Measurements from ENCODE around the gene RHCE. TPM values are rescaled to one million over a fixed set of nuclear protein-coding genes. Genes with fewer than 3 reads are reported as not detected.
"Not testable (repeated sequence)": the region's sequence is repeated elsewhere in the genome, so short reads cannot be mapped to it uniquely, and the experiment has no call there.

Gene RHCE
- polyA plus RNA-seq, 3 donors from 2014 or later = not detected

DNA sequence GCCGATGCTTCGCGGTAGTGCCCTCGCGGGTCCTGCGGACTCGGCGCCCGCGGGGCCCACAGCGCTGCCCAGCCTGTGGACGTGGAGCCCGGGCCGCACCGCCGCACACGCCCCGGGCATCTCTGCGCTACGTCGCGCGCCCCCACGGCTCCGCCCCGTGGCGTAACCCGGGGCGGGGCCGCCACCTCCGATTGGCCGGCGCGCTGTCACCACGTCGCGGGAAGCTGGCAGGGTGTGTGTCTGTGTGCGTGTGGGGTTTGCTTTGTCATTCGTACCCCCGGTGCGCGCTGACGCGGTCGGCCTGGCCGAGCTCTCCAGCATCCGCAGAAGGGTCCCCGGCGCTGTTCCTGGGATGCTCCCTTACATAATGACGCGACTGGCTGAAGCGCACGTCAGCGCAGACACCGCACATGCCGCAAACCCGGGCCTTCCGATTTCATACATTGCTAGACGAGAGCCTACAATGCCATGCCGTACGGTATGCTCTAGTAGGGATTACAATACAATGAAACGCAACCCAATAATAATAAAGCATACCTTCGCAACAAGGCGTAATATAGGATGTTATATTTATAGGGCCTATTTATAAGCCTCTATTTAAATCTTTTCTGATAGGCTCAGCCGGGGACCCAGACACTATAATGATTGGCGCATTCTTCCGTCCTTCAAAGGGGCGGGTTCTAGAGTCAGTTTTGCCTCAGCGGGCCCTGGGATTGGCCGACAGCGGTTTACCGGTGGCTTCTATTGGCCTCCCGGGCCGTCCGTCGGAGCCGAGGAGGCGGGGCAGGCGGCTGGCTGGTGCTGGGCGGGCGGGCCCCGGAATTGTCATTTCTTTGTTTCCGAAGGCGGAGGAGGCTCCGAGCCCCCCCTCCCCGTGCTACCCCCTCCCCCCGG lies 9.7 kb upstream of the RHCE start, which contains the start of gene MACO1:
Gene MACO1, plus strand, starts transcription at position 825 of the 894 bp plus-strand sequence. CDS start 202 bp downstream, outside the sequence.
- Mint-ChIP-seq H3K27ac (peak within 1 kb of the TSS; percentile 98 to 100 (median 100)), H3K4me3 (peak within 1 kb of the TSS; percentile 96 to 98 (median 98)), H3K36me3 (no peaks in the 10 kb centered on the region), H3K27me3 (ENCODE audit: low read depth in 3 of 3) (peaks cover 9 to 12% (median 11%) of the 10 kb centered on the region in 3 donors), H3K4me1 (peaks cover 41 to 44% of the 10 kb centered on the region in 2 donors), H3K9me3 (no peaks in the 10 kb centered on the region)
- peak; percentile 97 for DNase-seq

DNA sequence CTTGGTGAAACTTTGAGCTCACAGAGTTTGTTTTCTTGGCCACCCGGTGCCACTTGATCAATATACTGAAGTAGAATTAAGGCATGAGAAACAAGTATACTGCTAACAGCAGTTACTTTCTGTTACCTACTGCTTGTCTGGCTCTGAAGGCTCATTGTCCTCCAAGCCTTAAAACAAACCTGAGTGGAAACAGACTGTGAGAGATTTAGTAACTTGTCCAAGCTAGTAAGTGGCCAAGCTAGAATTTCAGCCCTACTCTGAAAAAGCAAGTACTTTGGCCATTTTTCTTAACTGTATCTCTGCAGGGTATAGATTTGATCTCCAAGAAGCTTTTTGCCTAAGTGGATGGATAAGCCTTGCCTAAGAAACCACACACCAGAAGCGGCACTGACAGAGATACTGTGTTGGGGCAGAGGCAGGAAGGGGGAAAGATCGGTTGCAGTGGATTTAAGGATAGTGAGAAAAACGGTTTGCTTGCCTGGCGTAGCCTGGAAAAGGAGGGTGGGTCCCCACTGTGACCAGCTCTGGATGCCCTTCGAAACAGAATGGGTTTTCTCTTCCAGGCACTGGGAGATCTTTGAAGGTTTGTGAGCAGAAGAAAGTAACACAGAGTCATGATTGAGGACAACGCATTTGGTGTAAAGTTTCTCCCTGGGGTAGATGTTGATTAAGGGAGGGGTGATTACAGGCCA lies 8.0 kb upstream of the RHCE start:
- Mint-ChIP-seq H3K36me3 (no peaks in the 10 kb centered on the region), H3K4me1 (peaks cover 25 to 27% of the 10 kb centered on the region in 2 donors), H3K9me3 (no peaks in the 10 kb centered on the region), H3K4me3 (peak overlapping the region; percentile 66 to 84 (median 70)), H3K27ac (peak overlapping the region in 5 of 6 donors; percentile 32 to 100 (median 88)), H3K27me3 (ENCODE audit: low read depth in 3 of 3) (peaks cover 9 to 13% (median 12%) of the 10 kb centered on the region in 3 donors)
- no peak for DNase-seq

DNA sequence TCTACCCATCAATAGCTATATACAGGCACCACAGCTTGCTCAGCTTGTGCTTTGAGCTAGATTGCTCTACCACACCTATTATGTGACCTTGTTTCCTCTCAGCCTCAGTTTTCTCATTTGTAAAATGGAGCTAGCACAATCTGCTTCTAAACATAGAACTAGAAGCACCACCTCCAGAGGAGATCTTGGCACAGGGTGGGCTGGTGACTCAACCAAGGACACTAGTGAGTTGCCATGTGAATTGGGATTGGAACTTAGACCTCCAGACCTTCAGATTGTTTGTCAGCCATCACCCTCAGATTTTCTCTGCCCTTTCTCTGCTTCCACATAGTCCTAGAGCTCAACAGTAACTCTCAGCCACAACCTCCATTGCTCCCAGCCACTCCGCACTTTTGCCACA lies 7.1 kb upstream of the RHCE start:
- Mint-ChIP-seq H3K27ac (peak overlapping the region in 1 of 6 donors; percentile 12), H3K4me3 (no peak overlapping the region)

DNA sequence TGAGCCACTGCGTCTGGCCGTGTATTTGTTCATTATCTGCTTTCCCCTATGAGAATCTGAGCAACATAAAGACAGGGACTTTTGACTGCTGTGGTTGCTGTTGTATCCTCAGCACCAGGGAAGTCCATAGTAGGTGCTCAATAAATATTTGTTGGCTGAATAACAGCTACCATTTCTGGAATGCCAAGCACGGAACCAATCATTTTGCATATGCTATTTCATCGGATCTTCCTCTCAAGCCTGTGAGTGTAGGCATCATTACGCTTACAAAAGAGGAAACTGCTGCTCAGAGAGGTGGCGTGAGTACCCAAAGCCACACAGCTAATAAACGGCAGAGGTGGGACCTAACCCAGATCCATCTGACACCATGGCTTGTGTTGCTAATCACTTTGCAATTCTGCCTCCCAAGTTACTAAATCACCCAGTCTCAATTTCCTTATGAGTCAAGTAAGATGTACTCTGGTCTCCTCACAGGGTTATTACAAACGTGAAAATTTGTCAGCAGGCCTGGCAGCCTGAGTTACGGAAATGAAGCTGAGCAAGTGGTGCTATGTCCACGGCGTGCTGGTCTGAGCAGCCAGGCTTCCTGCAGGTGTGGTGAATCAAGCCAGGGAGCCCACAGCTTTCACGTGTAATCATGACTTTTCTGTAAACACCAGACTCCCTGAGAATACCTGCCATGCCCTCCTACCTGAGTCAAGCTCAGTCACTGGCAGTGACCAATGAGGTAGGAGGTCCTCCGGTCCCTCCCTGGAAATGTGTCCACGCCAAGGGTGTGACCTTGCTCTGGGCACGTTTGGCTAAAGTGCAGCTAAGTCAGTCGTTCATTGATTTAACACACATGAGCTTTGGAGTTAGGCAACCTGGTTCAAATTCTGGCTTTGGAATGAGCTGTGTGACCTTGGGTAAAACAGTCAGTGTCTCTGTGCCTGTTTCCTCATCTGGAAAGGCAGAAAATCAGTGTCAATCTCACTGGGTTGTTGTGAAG lies 4.8 kb upstream of the RHCE start:
- H3K4me1 Mint-ChIP-seq = peaks cover 3 to 5% of the 10 kb centered on the region in 2 donors
- no peak overlapping the region for H3K27ac Mint-ChIP-seq
- no peaks in the 10 kb centered on the region for H3K36me3 Mint-ChIP-seq
- no peak for DNase-seq
- H3K4me3 Mint-ChIP-seq = no peak overlapping the region
- peaks cover 5 to 10% (median 6%) of the 10 kb centered on the region in 3 donors for H3K27me3 Mint-ChIP-seq (ENCODE audit: low read depth in 3 of 3)
- H3K9me3 Mint-ChIP-seq = no peaks in the 10 kb centered on the region

More for the DNA sequence above, 7.1 kb upstream of the RHCE start:
- Mint-ChIP-seq H3K36me3 (no peaks in the 10 kb centered on the region), H3K27me3 (ENCODE audit: low read depth in 3 of 3) (peaks cover 9 to 13% (median 12%) of the 10 kb centered on the region in 3 donors), H3K4me1 (peaks cover 17% of the 10 kb centered on the region in 2 donors), H3K9me3 (no peaks in the 10 kb centered on the region)
- no peak for DNase-seq

DNA sequence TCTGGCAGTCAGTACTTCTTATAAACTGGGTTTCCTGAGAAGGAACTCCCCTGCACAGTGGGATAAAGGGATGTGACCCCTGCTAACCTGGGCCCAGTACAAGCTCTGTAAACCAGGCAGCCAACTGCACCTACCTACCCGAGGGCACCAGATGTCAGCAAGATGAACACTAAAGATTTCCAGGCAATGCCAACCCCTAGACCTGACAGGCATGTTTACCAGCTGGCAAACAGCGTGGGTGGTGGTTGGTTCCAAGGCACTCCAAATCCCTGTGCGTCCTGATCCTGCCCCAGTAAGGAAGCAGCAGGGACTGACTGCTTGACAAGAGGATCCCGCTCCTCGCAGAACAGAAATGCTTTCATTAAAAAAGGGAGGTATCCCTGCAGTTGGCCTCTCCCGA lies 2.6 kb upstream of the RHCE start:
- not testable (repeated sequence) for H3K27ac Mint-ChIP-seq; H3K4me3 Mint-ChIP-seq; H3K9me3 Mint-ChIP-seq; H3K36me3 Mint-ChIP-seq; DNase-seq; H3K4me1 Mint-ChIP-seq; H3K27me3 Mint-ChIP-seq (ENCODE audit: low read depth in 3 of 3)

DNA sequence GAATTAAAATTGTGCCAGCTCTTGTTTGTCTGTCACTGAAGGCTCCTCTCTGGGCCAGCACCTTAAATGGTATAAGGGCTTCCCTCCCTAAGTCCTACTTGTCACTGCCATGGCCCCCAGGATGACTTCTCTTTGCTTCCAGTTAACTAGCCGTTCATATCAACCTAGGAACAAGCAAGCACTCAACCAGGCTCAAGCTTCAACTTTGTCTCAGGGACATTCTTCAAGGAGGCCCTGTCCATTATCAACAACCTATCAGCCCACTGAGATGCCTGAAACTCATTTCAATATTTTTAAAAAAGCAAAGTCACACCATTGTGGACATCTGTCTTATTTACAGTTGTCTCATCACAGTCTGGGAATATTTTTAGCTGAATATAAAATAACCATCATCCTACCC lies 1.3 kb downstream of the RHCE start:
- not testable (repeated sequence) for H3K4me3 Mint-ChIP-seq; H3K27ac Mint-ChIP-seq; H3K36me3 Mint-ChIP-seq; H3K4me1 Mint-ChIP-seq; DNase-seq; H3K9me3 Mint-ChIP-seq; H3K27me3 Mint-ChIP-seq (ENCODE audit: low read depth in 3 of 3)

DNA sequence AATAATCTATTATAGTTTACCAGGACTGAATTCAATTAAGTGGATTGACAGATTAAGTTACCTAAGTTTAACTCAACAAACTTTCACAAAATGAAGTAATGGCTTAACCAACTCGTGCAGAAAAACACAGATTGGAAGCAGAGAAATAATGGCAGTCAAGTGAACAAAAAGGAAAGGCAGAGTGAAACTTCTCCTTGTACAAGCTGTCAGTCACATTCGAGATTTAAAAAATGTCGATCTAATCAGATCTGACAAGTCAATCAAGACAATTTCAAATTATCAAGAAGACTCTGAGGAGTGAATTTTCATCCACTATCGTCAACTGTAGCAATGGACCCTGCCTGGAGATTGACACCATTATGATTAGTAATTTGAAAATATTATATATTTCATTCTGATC lies 3.3 kb downstream of the RHCE start:
- H3K4me1 Mint-ChIP-seq; H3K36me3 Mint-ChIP-seq; H3K4me3 Mint-ChIP-seq; H3K27me3 Mint-ChIP-seq (ENCODE audit: low read depth in 3 of 3); H3K9me3 Mint-ChIP-seq; DNase-seq; H3K27ac Mint-ChIP-seq: not testable (repeated sequence)

DNA sequence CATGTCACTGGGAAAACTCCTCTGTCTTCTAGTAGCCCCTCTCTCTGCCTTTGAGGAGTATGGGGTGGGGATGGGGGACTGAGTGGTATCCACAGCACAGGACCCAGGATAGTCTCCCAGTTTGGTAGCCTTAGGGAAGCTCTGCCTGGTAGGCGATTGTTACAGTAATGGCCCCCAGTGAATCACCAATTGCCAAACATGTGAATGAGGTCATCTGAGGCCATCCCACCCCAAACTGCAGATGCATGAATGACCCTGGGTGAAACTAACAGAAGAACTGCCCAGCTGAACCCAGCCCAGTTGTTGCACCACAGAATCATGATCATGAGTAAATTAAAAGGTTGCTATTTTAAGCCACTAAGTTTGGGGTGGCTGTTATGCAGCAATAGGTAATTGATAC lies 6.0 kb downstream of the RHCE start:
- not testable (repeated sequence) for H3K4me1 Mint-ChIP-seq; H3K4me3 Mint-ChIP-seq; H3K27me3 Mint-ChIP-seq (ENCODE audit: low read depth in 3 of 3); H3K36me3 Mint-ChIP-seq; DNase-seq; H3K27ac Mint-ChIP-seq; H3K9me3 Mint-ChIP-seq

DNA sequence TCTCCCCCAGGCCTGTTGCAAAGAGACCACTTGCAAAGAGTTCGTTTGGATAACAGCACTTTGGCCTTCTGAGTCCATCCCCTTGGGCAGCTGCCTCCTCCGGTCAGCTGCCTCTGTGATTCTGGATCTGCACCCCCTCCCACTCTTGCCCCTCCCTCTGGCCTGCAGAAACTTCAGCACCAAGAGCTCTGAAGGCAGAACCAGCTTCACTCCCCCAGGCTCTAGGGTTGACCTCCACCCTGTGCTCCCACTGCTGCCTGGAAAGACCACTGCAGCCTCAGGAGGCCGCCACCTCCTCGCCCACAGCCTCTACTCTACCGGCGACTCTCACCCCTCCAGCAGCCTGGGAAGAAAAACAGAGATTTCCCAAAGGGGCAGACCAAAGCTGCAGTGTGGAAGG lies 6.5 kb downstream of the RHCE start:
- not testable (repeated sequence) for DNase-seq; H3K4me3 Mint-ChIP-seq; H3K36me3 Mint-ChIP-seq; H3K9me3 Mint-ChIP-seq; H3K27ac Mint-ChIP-seq; H3K4me1 Mint-ChIP-seq; H3K27me3 Mint-ChIP-seq (ENCODE audit: low read depth in 3 of 3)

DNA sequence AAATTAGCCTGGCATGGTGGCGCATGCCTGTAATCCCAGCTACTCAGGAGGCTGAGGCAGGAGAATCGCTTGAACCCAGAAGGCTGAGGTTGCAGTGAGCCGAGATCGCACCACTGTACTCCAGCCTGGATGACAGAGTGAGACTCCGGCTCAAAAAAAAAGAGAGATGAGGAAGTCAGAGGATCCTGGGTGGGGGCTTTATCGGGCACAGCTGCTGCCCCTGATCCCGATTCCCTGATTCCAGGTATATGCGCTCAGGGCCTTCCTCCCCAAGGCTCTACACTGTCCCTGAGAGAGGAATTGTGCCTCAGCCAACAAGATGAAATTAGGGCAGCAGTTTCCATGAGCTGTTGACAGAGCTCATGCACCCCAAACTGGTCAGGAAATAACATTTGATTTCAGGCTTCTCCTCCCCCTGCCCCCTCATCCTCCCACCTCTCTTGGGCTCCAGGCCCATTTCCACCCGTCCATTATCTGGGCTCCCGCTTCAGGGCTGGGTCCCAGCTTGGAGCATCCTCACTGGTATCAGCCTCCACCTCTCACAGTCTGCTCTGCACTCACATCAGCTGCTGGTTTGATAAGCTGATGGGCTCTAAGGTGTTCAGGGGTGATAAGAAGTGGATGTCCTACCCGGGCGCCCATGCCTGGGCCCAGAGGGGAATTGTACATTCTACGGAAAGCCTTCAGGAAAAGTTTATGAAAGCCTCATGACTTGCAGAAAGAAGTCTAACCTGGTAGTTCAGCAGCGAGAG lies 7.6 kb downstream of the RHCE start:
- H3K9me3 Mint-ChIP-seq; DNase-seq; H3K36me3 Mint-ChIP-seq; H3K4me3 Mint-ChIP-seq; H3K4me1 Mint-ChIP-seq; H3K27ac Mint-ChIP-seq; H3K27me3 Mint-ChIP-seq (ENCODE audit: low read depth in 3 of 3): not testable (repeated sequence)

DNA sequence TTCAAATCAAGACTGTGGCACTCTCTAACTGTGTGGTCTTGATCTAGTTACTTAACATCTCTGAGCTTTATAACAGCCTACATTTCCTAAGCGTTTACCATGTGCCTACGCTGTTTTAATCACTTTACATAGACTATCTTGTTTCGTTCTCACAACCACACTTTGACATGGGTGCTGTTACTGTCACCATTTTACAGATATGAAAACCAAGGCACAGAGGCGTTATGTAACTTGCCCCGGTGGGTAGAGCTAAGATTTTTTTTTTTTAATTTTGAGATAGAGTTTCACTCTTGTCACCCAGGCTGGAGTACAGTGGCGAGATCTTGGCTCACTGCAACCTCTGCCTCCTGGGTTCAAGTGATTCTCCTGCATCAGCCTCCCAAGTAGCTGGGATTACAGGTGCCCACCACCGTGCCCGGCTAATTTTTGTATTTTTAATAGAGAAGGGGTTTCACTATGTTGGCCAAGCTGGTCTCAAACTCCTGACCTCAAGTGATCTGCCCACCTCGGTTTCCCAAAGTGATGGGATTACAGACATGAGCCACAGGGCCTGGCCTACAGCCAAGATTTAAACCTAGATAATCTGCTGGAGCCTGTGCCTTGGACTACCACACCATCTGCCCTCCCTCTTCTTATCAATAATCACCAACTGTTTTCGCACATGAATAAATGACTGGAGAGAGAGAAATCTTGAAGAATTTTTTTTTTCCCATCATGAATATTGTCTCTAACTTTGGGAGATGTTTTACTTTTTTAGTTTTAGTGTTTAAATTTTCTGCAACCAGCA lies 10.8 kb downstream of the RHCE start:
- H3K27ac Mint-ChIP-seq; H3K27me3 Mint-ChIP-seq (ENCODE audit: low read depth in 3 of 3); H3K36me3 Mint-ChIP-seq; H3K9me3 Mint-ChIP-seq; H3K4me1 Mint-ChIP-seq; H3K4me3 Mint-ChIP-seq; DNase-seq: not testable (repeated sequence)

DNA sequence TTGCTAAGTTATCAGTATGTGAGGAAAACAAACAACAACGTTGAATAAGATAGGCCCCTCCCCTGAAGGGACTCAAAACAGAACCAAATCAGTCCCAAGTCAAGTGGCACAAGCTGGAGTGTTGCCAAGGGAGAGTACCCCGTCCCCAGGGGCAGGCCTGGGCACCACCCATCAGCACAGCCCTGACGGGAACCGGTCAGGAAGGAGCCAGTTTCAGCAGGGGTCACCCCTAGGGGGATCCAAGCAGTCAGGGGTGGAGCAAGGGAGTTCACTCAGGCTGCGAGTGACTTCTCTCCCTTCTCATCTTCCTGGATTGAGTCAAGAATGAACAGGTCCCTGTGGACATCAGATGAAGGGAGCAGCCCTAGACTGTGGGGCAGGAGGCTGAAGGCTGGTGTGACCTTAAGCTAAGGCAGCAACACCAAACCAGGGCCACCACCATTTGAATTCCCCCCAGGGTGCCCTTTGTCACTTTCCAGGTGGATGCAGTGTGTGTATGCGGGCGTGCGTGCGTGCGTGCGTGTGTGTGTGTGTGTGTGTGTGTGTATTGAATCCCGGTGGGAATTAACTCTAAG lies 14.8 kb downstream of the RHCE start:
- not testable (repeated sequence) for DNase-seq; H3K36me3 Mint-ChIP-seq; H3K27ac Mint-ChIP-seq; H3K4me3 Mint-ChIP-seq; H3K9me3 Mint-ChIP-seq; H3K27me3 Mint-ChIP-seq (ENCODE audit: low read depth in 3 of 3); H3K4me1 Mint-ChIP-seq
